Stimulated activated CD4-positive, alpha-beta T cell treated with anti-CD3 and anti-CD28 coated beads, Interleukin-12 subunit alpha, Interleukin-12 subunit beta, amount 100 ng/mL, for 4 hours (primary cell): ENCODE results near the gene FUT7.
"Not testable (repeated sequence)": the region's sequence is repeated elsewhere in the genome, so short reads cannot be mapped to it uniquely, and the experiment has no call there.

Experiments used
- DNase-seq: peaks from one replicate; pipeline ENCODE4 v3.0.0-alpha.2; 2020

The FUT7 gene

GRCh38 chr9:137065336-137065967 lies 33.6 kb upstream of the FUT7 start:
- DNase-seq = no peak

- no peak for DNase-seq
Observed at GRCh38 chr9:137064880-137065164, 32.9 kb upstream of the FUT7 start.

GRCh38 chr9:137064027-137064879 lies 32.4 kb upstream of the FUT7 start:
- DNase-seq = peak; percentile 70

GRCh38 chr9:137063311-137064026 lies 31.6 kb upstream of the FUT7 start:
- DNase-seq = no peak

GRCh38 chr9:137062798-137063197 lies 30.9 kb upstream of the FUT7 start:
- DNase-seq = not testable (repeated sequence)

- DNase-seq = no peak
Observed at GRCh38 chr9:137062384-137062783, 30.5 kb upstream of the FUT7 start.

GRCh38 chr9:137058521-137059234 lies 26.8 kb upstream of the FUT7 start:
- no peak for DNase-seq

- DNase-seq = no peak
Observed at GRCh38 chr9:137057545-137057944, 25.7 kb upstream of the FUT7 start.

GRCh38 chr9:137056739-137057415 lies 25.0 kb upstream of the FUT7 start:
- DNase-seq = no peak

- DNase-seq = no peak
Observed at GRCh38 chr9:137055385-137056364, 23.8 kb upstream of the FUT7 start.

- no peak for DNase-seq
Observed at GRCh38 chr9:137054932-137055384, 23.1 kb upstream of the FUT7 start.

- peak; percentile 47 for DNase-seq
Observed at GRCh38 chr9:137053944-137054931, 22.4 kb upstream of the FUT7 start, which contains the start of gene ENTPD2. Gene ENTPD2 (minus strand): TSS chr9:137054061. CDS start chr9:137053997, 64 bp downstream.

- no peak for DNase-seq
Observed at GRCh38 chr9:137052998-137053943, 21.4 kb upstream of the FUT7 start.

GRCh38 chr9:137052293-137052692 lies 20.4 kb upstream of the FUT7 start:
- no peak for DNase-seq

GRCh38 chr9:137051145-137051724 lies 19.3 kb upstream of the FUT7 start:
- no peak for DNase-seq

- DNase-seq = no peak
Observed at GRCh38 chr9:137050570-137050969, 18.7 kb upstream of the FUT7 start.

GRCh38 chr9:137049544-137050449 lies 17.9 kb upstream of the FUT7 start:
- DNase-seq = peak; percentile 57
